GM04504 (cell line): ENCODE results near the gene MLXIP.

Source experiments
- DNase-seq: peaks from one replicate; pipeline ENCODE4 v3.0.0-alpha.2; 2012; ENCODE audit warnings: low read depth

The MLXIP gene

DNA sequence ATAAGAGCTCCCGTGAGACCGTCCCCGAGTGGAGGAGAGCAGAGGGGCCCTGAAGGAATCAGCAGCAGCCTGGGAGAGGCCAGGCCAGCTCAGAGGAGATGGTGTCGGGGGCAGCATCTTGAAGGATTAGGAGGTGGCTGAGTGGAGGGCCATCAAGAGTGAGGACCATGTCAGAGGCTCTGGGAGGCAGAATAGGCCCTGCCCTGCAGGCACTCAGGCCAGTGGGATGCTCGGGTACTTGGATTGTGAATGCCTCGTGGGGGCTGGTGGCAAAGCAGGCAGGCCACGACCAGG lies 47.7 kb downstream of the MLXIP start:
- no peak for DNase-seq

- no peak for DNase-seq
Observed at GRCh38 chr12:122126713-122127597, 48.4 kb downstream of the MLXIP start.

GRCh38 chr12:122127839-122128238 lies 49.3 kb downstream of the MLXIP start:
- DNase-seq: no peak

DNA sequence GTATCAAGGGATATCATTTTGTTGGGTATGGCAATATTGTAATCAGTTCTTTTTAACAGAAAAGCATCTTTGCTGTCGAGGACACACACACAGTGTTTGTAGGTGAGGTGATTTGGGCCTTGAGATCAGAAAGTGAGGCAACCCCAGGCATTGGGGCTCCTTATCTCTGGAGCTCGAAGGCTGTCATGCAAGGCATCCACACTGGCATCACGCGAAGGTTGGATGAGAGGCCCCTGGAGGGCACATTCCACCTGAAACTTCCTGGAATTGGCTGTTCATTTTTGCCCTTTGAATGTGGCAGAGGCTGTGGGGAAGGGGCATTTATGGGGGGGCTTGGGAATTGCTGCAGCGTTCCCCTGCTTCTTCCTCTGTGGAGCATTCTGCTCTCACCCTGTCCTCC lies 49.9 kb downstream of the MLXIP start:
- no peak for DNase-seq

DNA sequence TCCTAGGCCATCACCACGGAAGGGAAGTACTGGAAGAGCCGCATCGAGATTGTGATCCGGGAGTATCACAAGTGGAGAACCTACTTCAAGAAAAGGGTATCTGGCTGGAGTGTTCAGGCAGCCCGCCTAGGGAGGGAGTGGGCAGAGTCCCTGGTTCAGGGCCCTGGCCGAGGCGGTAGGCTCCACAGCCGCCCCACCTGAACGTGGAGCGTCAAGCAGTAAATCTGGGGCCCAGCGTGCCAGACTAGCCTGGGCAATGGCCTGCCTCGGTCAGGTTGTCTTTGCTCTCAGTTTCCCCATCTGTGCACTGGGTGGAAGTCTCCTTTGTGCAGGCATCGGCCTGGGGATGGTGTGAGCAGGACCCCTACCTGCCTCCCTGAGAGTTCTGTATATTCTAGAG lies 50.6 kb downstream of the MLXIP start:
- no peak for DNase-seq

DNA sequence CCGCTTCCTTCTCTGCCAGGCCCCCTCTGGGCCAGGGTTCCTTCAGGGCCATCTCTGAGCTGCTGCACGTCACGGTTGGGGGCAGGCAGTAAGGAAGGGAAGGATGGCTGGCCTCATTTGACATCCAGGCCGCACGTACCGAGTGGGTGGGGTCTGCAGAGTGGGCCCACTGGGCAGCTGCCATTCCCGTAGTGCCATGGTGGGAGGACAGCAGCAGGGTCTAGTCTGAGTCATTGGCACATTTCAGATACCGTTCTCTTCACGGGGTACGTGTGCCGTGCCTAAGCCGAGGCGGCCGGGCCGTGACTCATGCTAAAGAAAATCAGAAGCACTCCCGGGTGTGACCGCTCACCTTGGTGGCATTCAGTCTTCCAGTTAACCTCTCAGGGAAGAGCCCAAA lies 51.6 kb downstream of the MLXIP start:
- no peak for DNase-seq

GRCh38 chr12:122133192-122133950 lies 54.8 kb downstream of the MLXIP start:
- DNase-seq: no peak

DNA sequence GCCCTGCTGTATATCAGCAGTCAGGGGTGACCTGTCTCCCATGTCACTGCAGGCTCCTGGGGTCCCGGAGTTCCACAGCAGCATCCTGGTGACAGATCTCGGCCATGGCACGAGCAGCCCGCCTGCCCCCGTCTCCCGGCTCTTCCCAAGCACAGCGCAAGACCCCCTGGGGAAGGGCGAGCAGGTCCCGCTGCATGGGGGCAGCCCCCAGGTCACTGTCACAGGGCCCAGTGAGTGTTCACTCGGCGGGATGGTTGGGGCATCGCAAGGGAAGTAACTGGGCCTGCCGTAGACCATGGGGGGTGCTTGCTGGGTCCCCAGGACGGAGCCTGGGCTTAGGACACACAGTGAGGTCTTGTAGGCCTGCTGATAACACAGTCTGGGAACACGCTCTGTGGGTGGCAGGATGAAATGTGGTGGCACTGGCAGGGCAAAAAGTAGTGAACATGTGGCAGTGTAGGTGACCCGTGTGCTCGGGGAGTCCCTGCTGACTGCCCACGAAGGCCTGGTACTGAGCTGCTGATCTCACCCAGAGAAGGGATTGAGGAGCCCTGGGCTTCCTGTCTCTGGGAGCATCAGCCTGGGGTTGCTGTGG lies 57.0 kb downstream of the MLXIP start:
- no peak for DNase-seq

DNA sequence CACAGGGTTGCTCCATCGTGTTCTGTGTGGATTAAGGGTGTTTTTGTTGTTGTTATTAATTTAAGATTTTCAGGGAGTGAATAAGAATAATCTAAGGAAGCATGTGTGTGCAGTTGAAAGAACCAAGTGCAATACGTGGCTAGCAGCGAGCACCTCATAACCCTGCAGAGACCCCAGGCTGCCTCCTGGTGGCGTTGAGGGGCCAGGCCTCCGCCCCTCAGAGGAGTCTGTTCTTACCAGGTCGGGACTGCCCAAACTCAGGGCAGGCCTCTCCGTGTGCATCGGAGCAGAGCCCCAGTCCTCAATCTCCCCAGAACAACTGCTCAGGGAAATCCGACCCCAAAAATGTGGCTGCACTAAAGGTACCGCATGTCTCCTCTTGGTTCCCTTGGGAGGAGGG lies 58.7 kb downstream of the MLXIP start:
- DNase-seq: no peak

DNA sequence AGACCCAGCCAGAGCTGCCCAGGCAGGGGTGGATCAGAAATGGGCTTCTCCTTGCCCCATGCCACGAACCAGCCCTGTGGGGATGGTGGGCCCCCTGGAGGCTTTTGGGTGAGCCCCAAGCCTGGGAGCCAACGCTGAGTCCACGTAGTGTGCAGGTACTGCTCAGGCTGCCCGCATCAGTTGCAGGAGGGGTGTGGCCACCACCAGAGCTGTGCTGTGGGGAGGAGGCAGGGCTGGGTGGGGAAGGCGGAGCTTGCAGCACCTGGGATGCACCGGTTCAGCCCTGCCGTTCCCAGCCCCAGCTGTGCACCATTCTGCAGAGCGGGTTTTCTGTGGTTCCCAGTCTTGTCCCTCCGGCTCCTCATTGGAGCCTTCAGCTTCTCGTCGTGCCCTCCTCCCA lies 59.1 kb downstream of the MLXIP start:
- DNase-seq: no peak

- DNase-seq: no peak
Observed at GRCh38 chr12:122138181-122138580, 59.6 kb downstream of the MLXIP start.

- DNase-seq: no peak
Observed at GRCh38 chr12:122138616-122139015, 60.1 kb downstream of the MLXIP start.

- DNase-seq: no peak
Observed at GRCh38 chr12:122139266-122139665, 60.7 kb downstream of the MLXIP start.

DNA sequence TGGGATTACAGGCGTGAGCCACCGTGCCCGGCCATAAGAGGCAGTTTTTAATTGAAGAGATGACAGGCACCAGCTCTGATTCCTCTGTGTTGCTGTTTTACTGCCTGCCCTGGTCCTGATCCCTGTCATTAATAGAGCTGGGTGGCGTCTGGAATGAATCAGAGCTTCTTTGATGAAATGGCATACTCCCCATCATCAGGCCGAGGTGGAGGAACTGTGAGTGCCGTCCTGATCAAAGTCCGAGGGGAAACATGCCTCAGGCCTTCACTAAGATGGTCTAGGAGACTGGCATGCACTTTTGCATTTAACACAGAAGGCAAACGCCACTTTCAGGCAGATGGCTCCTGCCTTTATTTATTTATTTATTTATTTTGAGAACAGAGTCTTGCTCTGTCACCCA lies 61.4 kb downstream of the MLXIP start:
- no peak for DNase-seq

DNA sequence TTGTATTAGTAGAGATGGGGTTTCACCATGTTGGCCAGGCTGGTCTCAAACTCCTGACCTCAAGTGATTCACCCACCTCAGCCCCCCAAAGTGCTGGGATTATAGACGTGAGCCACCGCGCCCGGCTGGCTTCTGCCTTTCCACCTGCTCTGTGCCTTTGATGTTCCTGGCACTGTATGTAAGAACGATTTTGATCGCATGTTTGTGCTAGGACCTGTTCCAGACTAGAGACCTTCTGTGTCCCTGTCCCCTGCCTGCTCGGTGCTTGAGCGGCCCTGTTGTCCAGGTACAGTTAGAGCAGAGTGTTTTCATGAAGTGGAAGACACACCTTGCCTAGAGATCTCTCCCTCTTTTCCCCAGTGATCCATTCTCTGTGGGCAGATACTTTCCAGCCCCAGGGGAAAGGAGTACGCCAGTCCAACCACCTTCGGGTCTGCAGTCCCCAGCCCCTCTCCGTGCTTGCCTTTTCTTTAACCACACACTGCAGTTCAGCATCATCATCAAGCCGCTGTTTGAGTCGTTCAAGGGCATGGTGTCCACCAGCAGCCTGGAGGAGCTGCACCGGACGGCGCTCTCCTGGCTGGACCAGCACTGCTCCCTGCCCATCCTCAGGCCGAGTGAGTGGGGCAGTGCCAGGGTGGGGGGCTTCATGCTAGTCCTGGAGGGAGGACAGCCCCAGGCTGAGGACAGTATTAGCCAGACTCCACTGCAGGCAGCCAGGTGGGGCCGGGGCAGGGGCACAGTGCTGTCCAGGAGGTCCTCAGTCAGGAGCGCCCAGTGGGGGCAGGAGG lies 62.1 kb downstream of the MLXIP start:
- no peak for DNase-seq

GRCh38 chr12:122141911-122142725 lies 63.6 kb downstream of the MLXIP start:
- DNase-seq: no peak

GRCh38 chr12:122142857-122143256 lies 64.3 kb downstream of the MLXIP start:
- no peak for DNase-seq

DNA sequence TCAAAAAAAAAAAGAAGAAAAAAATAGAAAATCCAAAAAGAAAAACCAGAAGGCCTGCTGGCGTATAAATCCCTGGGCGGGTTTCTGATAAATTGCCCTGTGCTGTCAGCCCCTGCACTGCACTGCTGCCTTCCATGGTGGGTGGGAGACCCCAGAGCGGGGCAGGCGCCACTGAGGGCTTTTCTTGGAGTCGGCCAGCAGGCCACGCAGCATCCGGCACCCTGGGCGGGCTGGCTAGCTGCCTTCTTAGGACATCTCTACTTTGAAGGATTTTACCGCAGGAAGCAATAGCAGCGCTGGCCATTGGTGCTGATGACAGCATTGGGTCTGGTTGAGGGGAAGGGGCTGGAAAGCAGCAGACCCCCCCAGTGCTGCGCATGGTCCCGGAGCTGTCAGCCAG lies 66.3 kb downstream of the MLXIP start:
- no peak for DNase-seq

DNA sequence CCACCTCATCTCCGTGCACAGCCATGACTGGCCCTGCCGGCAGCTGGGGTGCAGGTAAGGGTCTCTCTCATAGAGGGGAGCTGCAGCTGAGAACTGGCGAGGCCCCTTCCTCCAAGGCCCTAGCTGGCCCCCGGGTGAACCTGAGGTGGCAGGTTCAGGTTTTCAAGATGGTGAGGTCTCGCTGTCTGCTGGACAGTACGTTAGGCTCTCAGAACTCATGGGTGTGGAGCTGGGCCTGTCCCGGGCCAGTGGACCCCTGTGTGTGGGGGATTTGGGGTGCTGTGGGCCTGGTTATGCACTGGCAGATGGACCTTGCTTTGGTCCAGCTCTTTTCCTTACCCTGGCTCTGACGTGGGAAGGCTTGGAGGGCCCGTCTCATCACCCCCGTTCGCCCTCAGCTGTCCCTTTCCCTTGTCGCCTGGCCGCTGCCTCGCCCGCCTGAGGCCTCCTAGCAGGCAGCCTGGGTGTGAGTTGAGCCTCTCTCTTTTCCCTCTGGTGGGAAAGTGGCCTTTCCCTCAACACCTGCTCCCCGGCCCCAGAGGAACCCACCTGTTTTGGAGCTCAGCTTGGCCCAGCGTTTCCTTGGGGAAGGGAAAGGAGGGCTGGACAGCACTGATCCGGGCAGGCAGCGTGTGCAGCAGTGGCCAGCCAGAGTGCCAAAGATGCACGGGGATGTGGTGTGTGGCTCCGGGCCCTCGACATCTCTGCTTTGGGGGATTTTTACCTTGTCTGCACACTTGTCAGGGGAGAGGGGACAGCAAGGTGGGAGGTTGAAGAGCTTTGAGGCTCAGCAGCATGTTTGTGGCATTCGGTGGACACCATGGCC lies 67.2 kb downstream of the MLXIP start:
- DNase-seq: no peak

GRCh38 chr12:122147514-122148290 lies 69.1 kb downstream of the MLXIP start:
- DNase-seq: no peak
